ENCODE data around the gene NAB2. TPM values are rescaled to one million over a fixed set of nuclear protein-coding genes. Genes with fewer than 3 reads are reported as not detected.

NAB2 gene
- total RNA-seq, 4 donors from 2014 or later, result 28.2 to 52.5 (median 36.9) TPM

DNA sequence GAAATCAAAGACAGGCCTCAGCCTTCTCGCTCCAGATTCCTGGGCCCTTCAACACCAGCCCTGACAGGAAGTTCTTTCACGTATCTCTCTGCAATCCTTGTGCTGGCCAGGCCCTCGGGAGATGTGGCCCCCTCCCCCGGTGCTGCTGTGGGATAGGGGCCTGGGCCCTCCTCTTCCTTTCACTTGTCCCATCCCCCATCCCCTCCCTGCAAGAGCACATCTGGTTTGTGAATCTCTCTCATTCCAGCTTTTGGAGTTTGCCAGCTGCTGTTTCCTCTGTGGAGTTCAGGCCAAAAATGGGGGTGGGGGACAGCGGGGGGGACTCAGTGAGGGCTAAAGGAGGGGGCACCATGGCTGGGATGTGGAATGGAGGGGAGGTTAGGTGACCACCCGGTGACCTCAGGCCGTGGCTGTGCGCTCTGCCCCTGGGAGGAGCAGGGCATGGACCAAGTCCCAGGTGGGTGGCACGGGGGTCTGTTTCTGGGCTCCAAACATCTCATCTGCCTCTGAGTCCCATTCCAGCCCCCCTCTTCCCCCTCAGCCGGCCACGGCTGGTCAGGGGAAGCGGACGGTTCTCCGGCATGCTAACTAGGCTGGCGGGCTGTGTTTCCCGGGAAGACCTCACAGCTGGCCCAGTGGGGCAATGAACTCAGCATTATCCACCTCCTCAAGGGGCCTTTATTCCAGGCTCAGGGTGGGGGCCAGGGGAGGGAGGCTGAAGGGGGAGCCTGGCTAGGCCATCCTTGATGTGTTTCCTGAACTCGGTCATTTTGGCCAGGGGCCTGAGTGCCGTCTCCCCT lies 46.8 kb downstream of the NAB2 start:
- Histone ChIP-seq H3K27ac (peak overlapping the region; percentile 95), H3K27me3 (no peaks in the 10 kb centered on the region), H3K36me3 (peaks cover 15% of the 10 kb centered on the region), H3K4me1 (peaks cover 83% of the 10 kb centered on the region), H3K4me3 (peak overlapping the region; percentile 12), H3K9me3 (no peaks in the 10 kb centered on the region)
- TF ChIP-seq POLR2AphosphoS5 (IDR thresholded peaks at IDR 0.05) (no peak), POLR2A (IDR thresholded peaks at IDR 0.05) (no peak), EP300 (IDR thresholded peaks at IDR 0.05) (no peak)
- TF ChIP-seq, protein P1, sequence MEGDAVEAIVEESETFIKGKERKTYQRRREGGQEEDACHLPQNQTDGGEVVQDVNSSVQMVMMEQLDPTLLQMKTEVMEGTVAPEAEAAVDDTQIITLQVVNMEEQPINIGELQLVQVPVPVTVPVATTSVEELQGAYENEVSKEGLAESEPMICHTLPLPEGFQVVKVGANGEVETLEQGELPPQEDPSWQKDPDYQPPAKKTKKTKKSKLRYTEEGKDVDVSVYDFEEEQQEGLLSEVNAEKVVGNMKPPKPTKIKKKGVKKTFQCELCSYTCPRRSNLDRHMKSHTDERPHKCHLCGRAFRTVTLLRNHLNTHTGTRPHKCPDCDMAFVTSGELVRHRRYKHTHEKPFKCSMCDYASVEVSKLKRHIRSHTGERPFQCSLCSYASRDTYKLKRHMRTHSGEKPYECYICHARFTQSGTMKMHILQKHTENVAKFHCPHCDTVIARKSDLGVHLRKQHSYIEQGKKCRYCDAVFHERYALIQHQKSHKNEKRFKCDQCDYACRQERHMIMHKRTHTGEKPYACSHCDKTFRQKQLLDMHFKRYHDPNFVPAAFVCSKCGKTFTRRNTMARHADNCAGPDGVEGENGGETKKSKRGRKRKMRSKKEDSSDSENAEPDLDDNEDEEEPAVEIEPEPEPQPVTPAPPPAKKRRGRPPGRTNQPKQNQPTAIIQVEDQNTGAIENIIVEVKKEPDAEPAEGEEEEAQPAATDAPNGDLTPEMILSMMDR (IDR thresholded peaks at IDR 0.05), result no peak
- DNase-seq (ENCODE audit: low spot score in 2 of 2), result peak in 1 of 2 donors; percentile 79
- WGBS, result 58% methylated on average over 12 of the region's 18 CpGs

DNA sequence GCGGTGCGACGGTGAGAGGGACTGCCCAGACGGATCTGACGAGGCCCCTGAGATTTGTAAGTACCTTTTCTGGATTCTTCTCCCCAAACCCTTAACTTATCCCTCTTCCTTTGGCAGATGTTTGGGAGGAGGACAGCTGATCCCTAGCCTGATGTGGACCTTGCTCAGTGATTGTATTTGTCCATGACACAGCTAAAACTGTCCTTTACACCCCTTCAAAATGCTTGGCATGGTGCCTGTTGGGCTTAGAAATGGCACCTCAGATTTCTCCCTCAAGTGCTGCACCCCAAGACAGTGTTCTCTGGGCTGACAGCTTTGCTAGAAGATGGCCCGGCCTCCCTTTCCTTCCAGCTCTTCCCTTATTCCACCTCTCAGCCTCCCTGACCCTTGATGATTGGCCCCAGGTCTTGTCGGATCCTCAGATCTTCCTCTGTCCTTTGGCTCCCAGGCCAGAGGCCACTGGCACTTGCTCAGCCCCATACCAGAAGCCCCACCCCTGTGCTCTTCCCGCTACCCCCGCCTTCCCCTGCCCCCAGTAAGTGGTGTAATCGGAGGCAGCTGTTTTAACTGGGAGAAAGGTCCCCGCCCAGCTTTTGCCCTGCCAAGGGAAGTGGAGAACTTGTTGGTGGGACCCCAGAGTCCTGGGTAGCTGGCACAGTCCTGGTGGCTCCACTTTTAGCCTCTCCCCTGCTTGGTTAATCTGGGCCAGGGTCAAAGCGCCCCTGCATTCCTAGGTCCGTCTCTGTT lies 49.8 kb downstream of the NAB2 start:
- Histone ChIP-seq H3K36me3 (peaks cover 44% of the 10 kb centered on the region), H3K9me3 (no peaks in the 10 kb centered on the region), H3K4me1 (peaks cover 72% of the 10 kb centered on the region), H3K4me3 (no peak overlapping the region), H3K27ac (peak overlapping the region; percentile 61), H3K27me3 (no peaks in the 10 kb centered on the region)
- 60% methylated on average over 11 of the region's 13 CpGs for WGBS
- peak; percentile 92 for DNase-seq (ENCODE audit: low spot score in 2 of 2)
- no peak for TF ChIP-seq POLR2AphosphoS5 (IDR thresholded peaks at IDR 0.05)
- TF ChIP-seq, protein P1 (IDR thresholded peaks at IDR 0.05), result no peak
- TF ChIP-seq POLR2A (IDR thresholded peaks at IDR 0.05), result no peak
- TF ChIP-seq EP300 (IDR thresholded peaks at IDR 0.05), result no peak

DNA sequence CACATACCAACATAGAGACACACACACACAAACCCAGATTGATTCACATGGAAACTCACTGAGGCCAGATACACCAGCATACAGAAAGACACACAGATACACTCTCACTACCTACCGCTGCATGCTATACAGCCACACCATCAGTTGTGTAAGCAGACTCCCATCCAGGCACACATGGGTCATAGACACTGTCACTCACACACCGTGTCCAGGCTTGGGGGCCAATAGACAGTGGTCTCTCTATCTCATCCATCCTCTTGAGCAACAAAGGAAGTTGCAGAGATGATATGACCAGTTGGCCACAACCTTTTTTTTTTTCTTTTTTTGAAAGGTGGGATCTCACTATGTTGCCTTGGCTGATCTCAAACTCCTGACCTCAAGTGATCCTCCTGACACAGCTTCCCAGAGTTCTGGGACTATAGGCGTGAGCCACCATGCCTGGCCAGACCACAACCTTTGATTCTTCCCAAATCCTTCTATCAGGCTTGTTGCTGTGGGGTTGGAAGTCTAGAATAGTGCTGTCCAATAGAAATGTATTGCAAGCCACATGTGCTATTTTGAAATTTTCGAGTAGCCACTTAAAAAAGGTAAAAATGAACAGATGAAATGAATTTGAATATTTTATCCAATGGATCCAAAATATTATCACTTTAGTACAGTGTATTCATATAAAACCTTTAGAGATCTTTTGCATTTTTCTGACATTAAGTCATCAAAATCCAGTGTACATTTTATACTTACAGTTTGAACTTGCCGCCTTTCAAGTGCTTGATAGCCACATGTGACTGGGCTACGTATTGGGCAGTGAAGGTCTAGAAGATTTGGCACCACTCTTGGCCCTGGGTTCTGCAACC lies 51.1 kb downstream of the NAB2 start:
- 77% methylated on average over 6 of the region's 6 CpGs for WGBS
- Histone ChIP-seq H3K4me1 (peaks cover 65% of the 10 kb centered on the region), H3K27me3 (no peaks in the 10 kb centered on the region), H3K4me3 (no peak overlapping the region), H3K9me3 (no peaks in the 10 kb centered on the region), H3K27ac (no peak overlapping the region), H3K36me3 (peaks cover 57% of the 10 kb centered on the region)
- no peak for DNase-seq (ENCODE audit: low spot score in 2 of 2)
- TF ChIP-seq EP300 (IDR thresholded peaks at IDR 0.05) (no peak), POLR2AphosphoS5 (IDR thresholded peaks at IDR 0.05) (no peak), POLR2A (IDR thresholded peaks at IDR 0.05) (no peak)
- TF ChIP-seq, protein P1 (IDR thresholded peaks at IDR 0.05), result no peak

DNA sequence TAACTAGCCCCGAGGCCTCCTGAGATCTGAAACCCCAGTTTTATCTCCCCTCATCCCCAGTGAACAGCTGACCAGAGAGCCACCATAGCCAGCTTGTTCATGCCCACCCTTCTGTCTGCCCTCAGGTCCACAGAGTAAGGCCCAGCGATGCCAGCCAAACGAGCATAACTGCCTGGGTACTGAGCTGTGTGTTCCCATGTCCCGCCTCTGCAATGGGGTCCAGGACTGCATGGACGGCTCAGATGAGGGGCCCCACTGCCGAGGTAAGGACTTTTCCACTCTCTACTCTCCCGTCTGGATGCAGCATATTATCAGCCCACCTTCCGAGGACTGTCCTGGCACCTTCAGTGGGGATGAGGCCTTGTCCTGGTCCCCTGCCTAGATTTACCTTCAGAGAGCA lies 52.3 kb downstream of the NAB2 start:
- peaks cover 68% of the 10 kb centered on the region for H3K36me3 ChIP-seq
- H3K4me3 ChIP-seq, result no peak overlapping the region
- H3K27ac ChIP-seq, result peak overlapping the region; percentile 60

More for the DNA sequence above, 52.3 kb downstream of the NAB2 start:
- no peak for DNase-seq (ENCODE audit: low spot score in 2 of 2)
- WGBS, result 84% methylated on average over 8 of the region's 8 CpGs
- no peaks in the 10 kb centered on the region for H3K27me3 ChIP-seq
- no peaks in the 10 kb centered on the region for H3K9me3 ChIP-seq
- peaks cover 65% of the 10 kb centered on the region for H3K4me1 ChIP-seq
- TF ChIP-seq, protein P1 (IDR thresholded peaks at IDR 0.05), result no peak
- TF ChIP-seq EP300 (IDR thresholded peaks at IDR 0.05) (no peak), POLR2AphosphoS5 (IDR thresholded peaks at IDR 0.05) (no peak), POLR2A (IDR thresholded peaks at IDR 0.05) (no peak)
